HepG2 (cell line): Measurements from ENCODE around the gene NCBP1. TPM values are rescaled to one million over a fixed set of nuclear protein-coding genes. Genes with fewer than 3 reads are reported as not detected.
A peak's percentile ranks its signal among the peaks of the same experiment; 100 is the strongest.

Experiments used
- ATF1 ChIP-seq: IDR thresholded peaks from 2 replicates; pipeline ENCODE4 v1.6.1; 2016; ENCODE audit warnings: mild to moderate bottlenecking, control low read depth
- CHCHD3 ChIP-seq: sonication (generic); formaldehyde crosslinking; IDR thresholded peaks from 2 replicates; pipeline ENCODE4 v1.8.0; 2022; ENCODE audit warnings: mild to moderate bottlenecking, missing genetic modification reagents, moderate library complexity
- GATAD1 ChIP-seq: IDR thresholded peaks from 2 replicates; pipeline ENCODE4 v1.6.1; 2016; ENCODE audit warnings: missing genetic modification reagents, missing compliant biosample characterization
- HIC2 ChIP-seq: sonication (generic); formaldehyde crosslinking; IDR thresholded peaks from 2 replicates; pipeline ENCODE4 v1.9.0; 2022; ENCODE audit warnings: low read depth, missing genetic modification reagents
- HOMEZ ChIP-seq: IDR thresholded peaks from 2 replicates; pipeline ENCODE4 v1.6.1; 2016; ENCODE audit warnings: low read depth
- MLXIP ChIP-seq: sonication (generic); formaldehyde crosslinking; IDR thresholded peaks from 2 replicates; pipeline ENCODE4 v1.9.0; 2021; ENCODE audit warnings: missing genetic modification reagents, borderline replicate concordance
- MTA3 ChIP-seq: sonication (generic); formaldehyde crosslinking; IDR thresholded peaks from 2 replicates; pipeline ENCODE4 v1.4.0; 2020; ENCODE audit warnings: missing genetic modification reagents
- MTERF4 ChIP-seq: sonication (generic); formaldehyde crosslinking; IDR thresholded peaks from 2 replicates; pipeline ENCODE4 v1.8.0; 2023; ENCODE audit warnings: mild to moderate bottlenecking, missing genetic modification reagents
- NFE2L1 ChIP-seq: sonication (generic); formaldehyde crosslinking; IDR thresholded peaks from 2 replicates; pipeline ENCODE4 v1.4.0; 2020; ENCODE audit warnings: missing genetic modification reagents, mild to moderate bottlenecking, borderline replicate concordance
- SNRNP70 ChIP-seq: fragments of 200-400 bp; formaldehyde crosslinking; IDR thresholded peaks from 2 replicates; pipeline ENCODE4 v1.6.1; 2017; ENCODE audit warnings: mild to moderate bottlenecking, low read depth, low read length, moderate library complexity
- TFDP1 ChIP-seq: IDR thresholded peaks from 2 replicates; pipeline ENCODE4 v1.6.1; 2016; ENCODE audit warnings: missing compliant biosample characterization, missing genetic modification reagents, borderline replicate concordance
- ZBTB2 ChIP-seq: sonication (generic); formaldehyde crosslinking; IDR thresholded peaks from 2 replicates; pipeline ENCODE4 v1.8.0; 2022; ENCODE audit warnings: low read depth, missing genetic modification reagents
- ZNF12 ChIP-seq: sonication (generic); formaldehyde crosslinking; IDR thresholded peaks from 2 replicates; pipeline ENCODE4 v1.5.0; 2020; ENCODE audit warnings: missing genetic modification reagents
- ZNF17 ChIP-seq: sonication (generic); formaldehyde crosslinking; IDR thresholded peaks from 2 replicates; pipeline ENCODE4 v1.5.0; 2020; ENCODE audit warnings: mild to moderate bottlenecking, missing genetic modification reagents
- ZNF589 ChIP-seq: sonication (generic); formaldehyde crosslinking; conservative IDR thresholded peaks from 2 replicates; pipeline ENCODE4 v1.8.0; 2022; ENCODE audit warnings: mild to moderate bottlenecking, moderate library complexity, missing genetic modification reagents
- polyA plus RNA-seq, 8 experiments: library from polyadenylated mRNA; depleted of rRNA in 3 of 8; stranded (reverse) in 7 of 8; unstranded in 1 of 8; fragments of >200 nt; fragmentation: Illumina TruSeq in 4 of 8; extraction: Trizol in 4 of 8; gene quantifications; 2 replicates each; pipeline versions ENCODE4 v1.2.1 to v1.2.3, GENCODE V29; 2011 to 2016; ENCODE audit warnings: low read depth in 4 of 8, missing spikeins in 1 of 8, mixed read lengths in 1 of 8; ENCODE audit not compliant: insufficient read depth in 1 of 8
- total RNA-seq, 5 experiments: library from RNA; depleted of rRNA; stranded (reverse); fragments of >200 nt; fragmentation: Illumina TruSeq; extraction: Trizol; gene quantifications; 2 replicates each; pipeline ENCODE4 v1.2.3, GENCODE V29; 2016; ENCODE audit warnings: low read depth in 1 of 5

NCBP1 gene
- total and polyA plus RNA-seq, 2 of the 13 experiments (the other 11 are each of a cell fraction or from before 2014, with no cell fraction given), result 13.3 to 40.2 TPM

GRCh38 chr9:97632985-97633858 is at the start of gene NCBP1, which contains the start of gene TSTD2 (continued):
- TF ChIP-seq MLXIP (CRISPR knock-in tag) (no peak), GATAD1 (CRISPR knock-in tag) (peak; percentile 88), ZNF589 (CRISPR knock-in tag) (no peak), MTERF4 (CRISPR knock-in tag) (no peak), ZNF17 (CRISPR knock-in tag) (no peak), SNRNP70 (no peak), ZNF12 (CRISPR knock-in tag) (no peak), HOMEZ (no peak), NFE2L1 (CRISPR knock-in tag) (no peak), MTA3 (CRISPR knock-in tag) (no peak), ATF1 (CRISPR knock-in tag) (peak; percentile 95), HIC2 (no peak), CHCHD3 (CRISPR knock-in tag) (no peak), TFDP1 (CRISPR knock-in tag) (peak; percentile 87; the same call in 1 of the 2 replicates), ZBTB2 (peak; percentile 100)
